Colonic mucosa (tissue), 4 donors: Measurements from ENCODE around the gene ITPR2. TPM values are rescaled to one million over a fixed set of nuclear protein-coding genes. Genes with fewer than 3 reads are reported as not detected.
"Not testable (repeated sequence)": the region's sequence is repeated elsewhere in the genome, so short reads cannot be mapped to it uniquely, and the experiment has no call there.

Source experiments
- DNase-seq: peaks from one replicate; pipeline ENCODE4 v3.0.0-alpha.2; 2020
- H3K27ac ChIP-seq: fragments of 200-600 bp; one replicate; pipeline ENCODE4 v1.8.0; 2021
- H3K27me3 ChIP-seq: fragments of 200-600 bp; one replicate; pipeline ENCODE4 v1.8.0; 2021
- H3K36me3 ChIP-seq: fragments of 200-600 bp; one replicate; pipeline ENCODE4 v1.8.0; 2021
- H3K4me1 ChIP-seq: fragments of 200-600 bp; one replicate; pipeline ENCODE4 v1.8.0; 2021; ENCODE audit warnings: mild to moderate bottlenecking
- H3K4me3 ChIP-seq: fragments of 200-600 bp; one replicate; pipeline ENCODE4 v1.8.0; 2021
- H3K9ac ChIP-seq, 2 donors: one replicate each; pipeline ENCODE4 v1.7.0; 2013; ENCODE audit warnings: control low read depth in 2 of 2, low read depth in 2 of 2, low read length in 2 of 2
- H3K9me3 ChIP-seq: fragments of 200-600 bp; one replicate; pipeline ENCODE4 v1.8.0; 2021
- CTCF ChIP-seq: fragments of 200-600 bp; IDR thresholded peaks from one replicate; pipeline ENCODE4 v1.8.0; 2022; ENCODE audit warnings: antibody characterized with exemption, mild to moderate bottlenecking
- intact Hi-C: fragments of 100-400 bp; cut with DNase I; formaldehyde crosslinking; loops from one replicate; pipeline ENCODE4 v1.14.1; 2022
- total RNA-seq, 2 donors: library from RNA; stranded (reverse); fragmentation: NEBNext Ultra II Directional in 1 of 2; extraction: Animal tissue kit (Norgen Biotek cat#: 25700) in 1 of 2; gene quantifications; one replicate each; pipeline ENCODE4 v1.2.1, GENCODE V29; 2021
- donor health status: healthy.
- donor health status: DM: no; HTN: no; CAD: no.
- donor health status: DM: no; HTN: no; CAD: no.

The ITPR2 gene
- total RNA-seq, 2 donors from 2014 or later = 15.9 to 39.3 TPM

GRCh38 chr12:26317942-26318575 is 514.9 kb downstream of the ITPR2 start:
- Histone ChIP-seq H3K4me3 (no peak overlapping the region), H3K4me1 (no peaks in the 10 kb centered on the region), H3K27me3 (no peaks in the 10 kb centered on the region), H3K9ac (no peak overlapping the region), H3K36me3 (no peaks in the 10 kb centered on the region), H3K9me3 (no peaks in the 10 kb centered on the region), H3K27ac (no peak overlapping the region)
- no peak for DNase-seq
- intact Hi-C loops = no loop called here
- TF ChIP-seq CTCF = no peak

GRCh38 chr12:26314103-26314502 is 518.9 kb downstream of the ITPR2 start:
- H3K36me3 ChIP-seq, H3K9me3 ChIP-seq, H3K27me3 ChIP-seq, H3K27ac ChIP-seq, H3K4me3 ChIP-seq, H3K9ac ChIP-seq, H3K4me1 ChIP-seq, DNase-seq, intact Hi-C loops: not testable (repeated sequence)

GRCh38 chr12:26310489-26310888 is 522.5 kb downstream of the ITPR2 start:
- H3K36me3 ChIP-seq, H3K27me3 ChIP-seq, DNase-seq, H3K9me3 ChIP-seq, H3K9ac ChIP-seq, H3K4me3 ChIP-seq, H3K27ac ChIP-seq, H3K4me1 ChIP-seq, intact Hi-C loops: not testable (repeated sequence)

GRCh38 chr12:26309634-26310033 is 523.4 kb downstream of the ITPR2 start:
- no peak for TF ChIP-seq CTCF
- Histone ChIP-seq H3K9me3 (no peaks in the 10 kb centered on the region), H3K4me1 (no peaks in the 10 kb centered on the region), H3K36me3 (no peaks in the 10 kb centered on the region), H3K4me3 (no peak overlapping the region), H3K9ac (no peak overlapping the region), H3K27ac (no peak overlapping the region), H3K27me3 (no peaks in the 10 kb centered on the region)
- intact Hi-C loops = no loop called here
- no peak for DNase-seq

GRCh38 chr12:26304273-26304672 is 528.7 kb downstream of the ITPR2 start:
- no peak overlapping the region for H3K4me3 ChIP-seq
- no peaks in the 10 kb centered on the region for H3K27me3 ChIP-seq
- no peak overlapping the region for H3K27ac ChIP-seq
- H3K4me1 ChIP-seq = no peaks in the 10 kb centered on the region
- DNase-seq = no peak
- intact Hi-C loops = no loop called here
- no peak overlapping the region for H3K9ac ChIP-seq
- no peak for TF ChIP-seq CTCF
- H3K9me3 ChIP-seq = no peaks in the 10 kb centered on the region
- no peaks in the 10 kb centered on the region for H3K36me3 ChIP-seq

GRCh38 chr12:26303418-26303817 is 529.6 kb downstream of the ITPR2 start:
- H3K27me3 ChIP-seq = no peaks in the 10 kb centered on the region
- H3K27ac ChIP-seq = no peak overlapping the region
- H3K9ac ChIP-seq = no peak overlapping the region
- no peaks in the 10 kb centered on the region for H3K4me1 ChIP-seq
- no peaks in the 10 kb centered on the region for H3K36me3 ChIP-seq
- H3K4me3 ChIP-seq = no peak overlapping the region
- TF ChIP-seq CTCF = no peak
- H3K9me3 ChIP-seq = no peaks in the 10 kb centered on the region
- intact Hi-C loops = no loop called here
- no peak for DNase-seq
